RWPE1 (cell line): Measurements from ENCODE around the gene SMIM10L2A.
"Not testable (repeated sequence)": the region's sequence is repeated elsewhere in the genome, so short reads cannot be mapped to it uniquely, and the experiment has no call there.

Experiments
- CTCF ChIA-PET: fragments of 350-600 bp; sonication (Branson Sonifier 250); formaldehyde crosslinking; extraction: SDS; loops from one replicate; lab custom pipeline; 2021; lab: Yijun Ruan, JAX
- POLR2A ChIA-PET: fragments of 400-600 bp; formaldehyde crosslinking; extraction: SDS; loops from one replicate; lab custom pipeline; 2020; ENCODE audit warnings: antibody characterized with exemption; ENCODE audit not compliant: low non-redundant PET; lab: Yijun Ruan, JAX
- DNase-seq: peaks from one replicate; pipeline ENCODE4 v3.0.0; 2012; ENCODE audit warnings: low spot score
- H3K27ac ChIP-seq: fragments of 450-650 bp; 2 replicates; pipeline ENCODE4 v1.5.1; 2017
- CTCF ChIP-seq: fragments of 450-650 bp; conservative IDR thresholded peaks from 2 replicates; pipeline ENCODE4 v1.5.1; 2017; ENCODE audit warnings: low read depth, mild to moderate bottlenecking

SMIM10L2A gene

GRCh38 chrX:135449637-135450550 lies 28.1 kb downstream of the SMIM10L2A start:
- no peak for DNase-seq
- CTCF ChIA-PET = no interaction called here
- no peak overlapping the region for H3K27ac ChIP-seq
- POLR2A ChIA-PET = no interaction called here
- TF ChIP-seq CTCF = no peak

GRCh38 chrX:135453381-135453780 lies 31.6 kb downstream of the SMIM10L2A start:
- CTCF ChIA-PET = no interaction called here
- no peak overlapping the region for H3K27ac ChIP-seq
- POLR2A ChIA-PET = no interaction called here
- no peak for TF ChIP-seq CTCF
- DNase-seq = no peak

GRCh38 chrX:135454816-135455215 lies 33.1 kb downstream of the SMIM10L2A start:
- POLR2A ChIA-PET = no interaction called here
- CTCF ChIA-PET = no interaction called here
- DNase-seq = no peak
- no peak overlapping the region for H3K27ac ChIP-seq
- no peak for TF ChIP-seq CTCF

- DNase-seq, CTCF ChIA-PET: not testable (repeated sequence)
These were observed 40.0 kb downstream of the SMIM10L2A start for GRCh38 chrX:135461756-135462155.

GRCh38 chrX:135463937-135464336 lies 42.2 kb downstream of the SMIM10L2A start:
- H3K27ac ChIP-seq = no peak overlapping the region
- TF ChIP-seq CTCF = no peak
- POLR2A ChIA-PET = no interaction called here
- CTCF ChIA-PET = interaction anchor here (0.6 kb wide), 1 partner anchor 48 kb away, joined by 6 read pairs; no protein-coding TSS in a partner anchor
- no peak for DNase-seq

More at GRCh38 chrX:135461756-135462155, 40.0 kb downstream of the SMIM10L2A start:
- H3K27ac ChIP-seq, POLR2A ChIA-PET: not testable (repeated sequence)

- CTCF ChIA-PET = no interaction called here
- no peak for TF ChIP-seq CTCF
- no peak overlapping the region for H3K27ac ChIP-seq
- POLR2A ChIA-PET = no interaction called here
- DNase-seq = no peak
These were observed 54.6 kb downstream of the SMIM10L2A start for GRCh38 chrX:135476378-135476777.

GRCh38 chrX:135477576-135477975 lies 55.8 kb downstream of the SMIM10L2A start:
- peak; percentile 37 for DNase-seq
- POLR2A ChIA-PET = no interaction called here
- H3K27ac ChIP-seq = no peak overlapping the region
- CTCF ChIA-PET = no interaction called here
- TF ChIP-seq CTCF = peak; percentile 52
